ENCODE measurements around the gene SMURF1. TPM values are rescaled to one million over a fixed set of nuclear protein-coding genes. Genes with fewer than 3 reads are reported as not detected.

SMURF1 gene
- total RNA-seq, 1 donor from 2014 or later, result 10.0 TPM

- Histone ChIP-seq H3K27me3 (ENCODE audit: low read depth) (no peaks in the 10 kb centered on the region), H3K36me3 (peaks cover 92% of the 10 kb centered on the region), H3K27ac (replicated peaks) (no peak overlapping the region), H3K4me1 (peaks cover 26% of the 10 kb centered on the region), H3K9me3 (replicated peaks) (no peaks in the 10 kb centered on the region), H3K4me3 (no peak overlapping the region)
- no peak for DNase-seq
- TF ChIP-seq, protein P1, sequence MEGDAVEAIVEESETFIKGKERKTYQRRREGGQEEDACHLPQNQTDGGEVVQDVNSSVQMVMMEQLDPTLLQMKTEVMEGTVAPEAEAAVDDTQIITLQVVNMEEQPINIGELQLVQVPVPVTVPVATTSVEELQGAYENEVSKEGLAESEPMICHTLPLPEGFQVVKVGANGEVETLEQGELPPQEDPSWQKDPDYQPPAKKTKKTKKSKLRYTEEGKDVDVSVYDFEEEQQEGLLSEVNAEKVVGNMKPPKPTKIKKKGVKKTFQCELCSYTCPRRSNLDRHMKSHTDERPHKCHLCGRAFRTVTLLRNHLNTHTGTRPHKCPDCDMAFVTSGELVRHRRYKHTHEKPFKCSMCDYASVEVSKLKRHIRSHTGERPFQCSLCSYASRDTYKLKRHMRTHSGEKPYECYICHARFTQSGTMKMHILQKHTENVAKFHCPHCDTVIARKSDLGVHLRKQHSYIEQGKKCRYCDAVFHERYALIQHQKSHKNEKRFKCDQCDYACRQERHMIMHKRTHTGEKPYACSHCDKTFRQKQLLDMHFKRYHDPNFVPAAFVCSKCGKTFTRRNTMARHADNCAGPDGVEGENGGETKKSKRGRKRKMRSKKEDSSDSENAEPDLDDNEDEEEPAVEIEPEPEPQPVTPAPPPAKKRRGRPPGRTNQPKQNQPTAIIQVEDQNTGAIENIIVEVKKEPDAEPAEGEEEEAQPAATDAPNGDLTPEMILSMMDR (IDR thresholded peaks at IDR 0.05; ENCODE audit: borderline replicate concordance), result no peak
- intact Hi-C loops (cut with micrococcal nuclease), result no loop called here
Observed at GRCh38 chr7:99039384-99039891, 104.5 kb downstream of the SMURF1 start.

GRCh38 chr7:99038086-99038855 is 105.6 kb downstream of the SMURF1 start:
- intact Hi-C loops (cut with micrococcal nuclease), result no loop called here
- DNase-seq, result no peak
- Histone ChIP-seq H3K4me1 (peaks cover 25% of the 10 kb centered on the region), H3K4me3 (no peak overlapping the region), H3K27me3 (ENCODE audit: low read depth) (no peaks in the 10 kb centered on the region), H3K36me3 (peaks cover 92% of the 10 kb centered on the region), H3K27ac (replicated peaks) (no peak overlapping the region), H3K9me3 (replicated peaks) (no peaks in the 10 kb centered on the region)
- TF ChIP-seq, protein P1 (IDR thresholded peaks at IDR 0.05; ENCODE audit: borderline replicate concordance), result no peak

DNA sequence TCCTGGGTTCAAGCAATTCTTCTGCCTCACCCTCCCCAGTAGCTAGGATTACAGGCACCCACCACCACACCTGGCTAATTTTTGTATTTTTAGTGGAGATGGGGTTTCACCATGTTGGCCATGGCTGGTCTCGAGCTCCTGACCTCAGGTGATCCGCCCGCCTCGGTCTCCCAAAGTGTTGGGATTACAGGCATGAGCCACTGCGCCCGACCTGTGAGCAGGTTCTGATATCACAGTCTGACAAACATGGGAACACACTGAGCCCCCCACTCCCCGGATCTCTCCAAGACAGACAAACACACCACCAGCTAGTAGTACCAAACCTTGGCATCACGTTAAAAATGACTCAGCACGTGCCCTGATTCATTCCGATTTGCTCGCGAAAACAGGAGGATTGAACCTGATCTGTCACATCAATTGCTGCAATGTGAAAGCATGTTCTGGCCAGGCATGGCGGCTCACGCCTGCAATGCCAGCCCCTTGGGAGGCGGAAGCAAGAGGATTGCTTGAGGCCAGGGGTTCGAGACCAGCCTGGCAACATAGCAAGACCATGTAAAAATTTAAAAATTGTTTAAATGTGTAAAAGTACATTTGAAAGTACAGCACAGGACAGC is 106.5 kb downstream of the SMURF1 start:
- H3K4me3 ChIP-seq, result no peak overlapping the region
- TF ChIP-seq, protein P1 (IDR thresholded peaks at IDR 0.05; ENCODE audit: borderline replicate concordance), result no peak
- intact Hi-C loops (cut with micrococcal nuclease), result no loop called here
- DNase-seq, result no peak
- H3K36me3 ChIP-seq, result peaks cover 95% of the 10 kb centered on the region
- peaks cover 21% of the 10 kb centered on the region for H3K4me1 ChIP-seq
- no peaks in the 10 kb centered on the region for H3K27me3 ChIP-seq (ENCODE audit: low read depth)
- no peak overlapping the region for H3K27ac ChIP-seq (replicated peaks)
- no peaks in the 10 kb centered on the region for H3K9me3 ChIP-seq (replicated peaks)

GRCh38 chr7:99036546-99037111 is 107.3 kb downstream of the SMURF1 start:
- DNase-seq, result no peak
- Histone ChIP-seq H3K4me1 (peaks cover 27% of the 10 kb centered on the region), H3K36me3 (peaks cover 97% of the 10 kb centered on the region), H3K9me3 (replicated peaks) (no peaks in the 10 kb centered on the region), H3K27ac (replicated peaks) (peak overlapping the region; percentile 30), H3K27me3 (ENCODE audit: low read depth) (no peaks in the 10 kb centered on the region), H3K4me3 (no peak overlapping the region)
- intact Hi-C loops (cut with micrococcal nuclease), result no loop called here
- TF ChIP-seq, protein P1 (IDR thresholded peaks at IDR 0.05; ENCODE audit: borderline replicate concordance), result peak; percentile 42

DNA sequence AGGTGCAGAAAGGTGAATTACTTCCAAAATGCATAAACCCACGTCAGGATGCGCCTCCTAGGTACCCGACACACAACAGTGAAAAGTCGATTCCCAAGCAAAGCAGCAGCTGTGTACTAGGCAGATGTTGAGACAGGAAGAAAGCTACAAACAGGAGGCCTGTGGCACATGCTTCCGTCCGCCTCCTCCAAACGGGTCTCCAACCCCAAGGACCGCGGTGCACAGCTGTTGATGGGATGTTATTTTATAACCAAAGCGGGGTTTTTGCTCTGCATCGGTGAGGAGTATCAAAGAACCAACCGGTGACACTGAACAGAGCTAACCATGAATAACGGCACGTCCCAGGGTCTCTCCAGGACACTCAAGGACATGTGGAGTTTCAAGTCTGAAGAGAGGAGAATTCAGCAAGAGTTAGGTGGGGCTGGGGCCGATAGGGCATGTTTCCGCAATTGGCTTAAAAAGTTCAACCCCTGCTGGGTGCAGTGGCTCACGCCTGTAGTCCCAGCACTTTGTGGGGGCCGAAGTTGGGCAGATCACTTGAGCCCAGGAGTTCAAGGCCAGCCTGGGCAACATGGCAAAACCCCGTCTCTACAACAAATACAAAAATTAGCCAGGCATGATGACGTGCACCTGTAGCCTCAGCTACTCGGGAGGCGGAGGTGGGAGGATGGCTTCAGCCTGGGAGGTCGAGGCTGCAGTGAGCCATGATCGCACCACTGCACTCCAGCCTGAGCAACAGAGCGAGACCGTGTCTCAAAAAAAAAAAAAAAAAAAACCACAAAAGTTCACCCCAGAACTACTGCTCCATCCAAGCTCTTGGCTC is 108.0 kb downstream of the SMURF1 start:
- intact Hi-C loops (cut with micrococcal nuclease), result no loop called here
- peaks cover 26% of the 10 kb centered on the region for H3K4me1 ChIP-seq
- no peak overlapping the region for H3K4me3 ChIP-seq
- H3K9me3 ChIP-seq (replicated peaks), result no peaks in the 10 kb centered on the region
- H3K36me3 ChIP-seq, result peaks cover 97% of the 10 kb centered on the region
- TF ChIP-seq, protein P1 (IDR thresholded peaks at IDR 0.05; ENCODE audit: borderline replicate concordance), result no peak
- H3K27ac ChIP-seq (replicated peaks), result no peak overlapping the region
- no peaks in the 10 kb centered on the region for H3K27me3 ChIP-seq (ENCODE audit: low read depth)
- DNase-seq, result no peak

Measured in left ventricle myocardium inferior (tissue), 1 donor.